ENCODE measurements around the gene PGBD1.

The PGBD1 gene

DNA sequence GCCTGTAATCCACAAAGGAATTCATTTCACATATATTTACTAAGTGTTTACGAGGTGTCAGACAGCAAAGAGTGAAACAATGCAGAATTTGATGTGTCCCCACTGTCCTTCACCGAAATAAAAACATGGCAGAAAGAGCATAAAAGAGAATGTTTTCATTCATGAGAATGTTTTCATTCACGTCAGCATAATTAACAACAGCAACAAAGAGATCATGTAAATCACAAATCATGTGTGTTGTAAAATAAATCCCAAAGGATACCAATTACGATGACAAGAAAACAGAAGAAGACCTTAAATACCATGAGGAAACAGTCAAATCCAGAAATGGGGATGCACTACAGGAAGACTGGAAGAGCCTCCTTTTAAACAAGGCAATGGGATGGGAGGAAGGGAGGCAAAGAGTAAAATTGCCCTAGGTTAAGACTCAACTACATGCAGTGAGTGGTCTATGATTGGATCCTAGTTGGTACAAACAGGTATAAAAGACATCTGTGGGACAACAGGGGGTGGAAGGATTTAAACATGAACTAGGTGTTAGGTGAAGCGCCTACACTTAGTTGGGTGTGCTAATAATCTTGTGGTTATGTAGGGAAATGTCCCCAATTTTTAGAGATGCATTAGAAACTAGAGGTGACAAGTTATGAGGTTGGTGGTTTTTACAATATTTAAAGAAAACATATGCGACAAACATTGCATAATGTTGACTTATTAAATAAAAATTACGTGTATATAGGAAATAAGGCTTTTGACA lies 53.1 kb downstream of the PGBD1 start:
- H3K4me3 ChIP-seq (replicated peaks; ENCODE audit: low read depth, low read length), result no peak overlapping the region
- DNase-seq (ENCODE audit: extremely low read depth, low read depth), result no peak
- TF ChIP-seq, protein P1, sequence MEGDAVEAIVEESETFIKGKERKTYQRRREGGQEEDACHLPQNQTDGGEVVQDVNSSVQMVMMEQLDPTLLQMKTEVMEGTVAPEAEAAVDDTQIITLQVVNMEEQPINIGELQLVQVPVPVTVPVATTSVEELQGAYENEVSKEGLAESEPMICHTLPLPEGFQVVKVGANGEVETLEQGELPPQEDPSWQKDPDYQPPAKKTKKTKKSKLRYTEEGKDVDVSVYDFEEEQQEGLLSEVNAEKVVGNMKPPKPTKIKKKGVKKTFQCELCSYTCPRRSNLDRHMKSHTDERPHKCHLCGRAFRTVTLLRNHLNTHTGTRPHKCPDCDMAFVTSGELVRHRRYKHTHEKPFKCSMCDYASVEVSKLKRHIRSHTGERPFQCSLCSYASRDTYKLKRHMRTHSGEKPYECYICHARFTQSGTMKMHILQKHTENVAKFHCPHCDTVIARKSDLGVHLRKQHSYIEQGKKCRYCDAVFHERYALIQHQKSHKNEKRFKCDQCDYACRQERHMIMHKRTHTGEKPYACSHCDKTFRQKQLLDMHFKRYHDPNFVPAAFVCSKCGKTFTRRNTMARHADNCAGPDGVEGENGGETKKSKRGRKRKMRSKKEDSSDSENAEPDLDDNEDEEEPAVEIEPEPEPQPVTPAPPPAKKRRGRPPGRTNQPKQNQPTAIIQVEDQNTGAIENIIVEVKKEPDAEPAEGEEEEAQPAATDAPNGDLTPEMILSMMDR (IDR thresholded peaks at IDR 0.05; ENCODE audit: low read depth, low read length, missing control alignments), result no peak

DNA sequence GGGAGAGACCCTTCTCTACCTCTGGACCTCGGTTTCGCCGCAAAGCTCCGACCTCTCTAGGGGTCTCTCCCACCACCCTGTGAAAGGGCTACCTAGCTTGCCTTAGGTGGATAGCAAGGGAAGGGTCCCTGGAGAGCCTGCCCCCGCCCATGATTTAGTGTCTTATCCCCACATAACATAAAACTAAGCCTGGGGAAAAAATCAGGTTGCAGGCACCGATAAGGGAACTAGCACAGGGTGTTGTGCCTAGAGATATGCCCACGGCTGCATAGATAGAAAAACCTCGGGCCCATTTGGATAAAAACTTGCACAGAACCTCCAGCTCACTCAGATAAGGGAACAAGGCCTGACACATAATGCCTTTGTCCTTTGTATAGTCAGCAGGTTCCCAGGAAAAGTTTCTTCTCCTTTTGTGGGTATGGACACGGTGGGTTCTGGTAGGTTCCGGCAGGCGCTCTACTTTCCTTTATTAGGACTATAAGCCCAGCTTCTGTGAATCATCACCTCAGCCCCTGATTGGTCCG lies 53.7 kb downstream of the PGBD1 start:
- no peak for DNase-seq (ENCODE audit: extremely low read depth, low read depth)
- H3K4me3 ChIP-seq (replicated peaks; ENCODE audit: low read depth, low read length), result peak overlapping the region; percentile 52
- TF ChIP-seq, protein P1 (IDR thresholded peaks at IDR 0.05; ENCODE audit: low read depth, low read length, missing control alignments), result no peak

DNA sequence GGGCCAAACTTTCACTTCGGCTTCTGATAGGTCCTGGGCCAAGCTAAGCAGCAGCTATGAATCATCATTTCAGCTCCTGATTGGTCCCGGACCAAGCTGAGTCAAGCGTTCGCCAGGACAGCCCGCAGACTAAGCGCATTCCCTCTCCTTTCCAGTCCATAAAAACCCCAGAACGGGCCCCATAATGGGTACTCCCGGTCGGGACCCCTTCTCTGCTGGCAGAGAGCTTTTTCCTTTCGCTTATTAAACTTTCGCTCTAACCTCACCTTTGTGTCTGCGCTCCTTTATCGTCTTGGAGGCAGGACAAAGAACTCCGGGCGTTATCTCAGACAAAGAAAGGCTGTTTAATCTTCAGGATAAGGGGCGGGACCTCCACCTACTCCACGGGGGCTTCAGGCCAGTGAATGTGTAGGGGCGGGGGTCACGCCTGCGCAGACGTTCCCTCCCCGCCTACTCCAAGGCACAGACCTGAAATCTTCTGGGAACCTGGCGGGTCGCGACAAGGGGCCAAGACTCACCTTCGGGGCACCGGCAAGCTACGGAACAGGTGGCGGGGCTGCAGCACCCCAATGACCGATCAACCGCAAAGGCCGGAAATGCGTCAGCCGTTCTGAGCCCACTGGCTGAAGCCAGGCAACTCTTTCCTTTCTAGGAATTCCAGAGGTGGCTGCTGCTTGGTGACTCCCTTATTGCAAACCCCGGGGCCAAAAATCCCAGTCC lies 54.4 kb downstream of the PGBD1 start, which contains the start of gene ZSCAN31:
Gene ZSCAN31, minus strand, starts transcription at position 585 of the 720 bp plus-strand sequence. CDS start 6,465 bp downstream, outside the sequence.
- TF ChIP-seq, protein P1 (IDR thresholded peaks at IDR 0.05; ENCODE audit: low read depth, low read length, missing control alignments), result no peak
- peak within 1 kb of the TSS; percentile 52 for H3K4me3 ChIP-seq (replicated peaks; ENCODE audit: low read depth, low read length)
- DNase-seq (ENCODE audit: extremely low read depth, low read depth), result peak; percentile 98

DNA sequence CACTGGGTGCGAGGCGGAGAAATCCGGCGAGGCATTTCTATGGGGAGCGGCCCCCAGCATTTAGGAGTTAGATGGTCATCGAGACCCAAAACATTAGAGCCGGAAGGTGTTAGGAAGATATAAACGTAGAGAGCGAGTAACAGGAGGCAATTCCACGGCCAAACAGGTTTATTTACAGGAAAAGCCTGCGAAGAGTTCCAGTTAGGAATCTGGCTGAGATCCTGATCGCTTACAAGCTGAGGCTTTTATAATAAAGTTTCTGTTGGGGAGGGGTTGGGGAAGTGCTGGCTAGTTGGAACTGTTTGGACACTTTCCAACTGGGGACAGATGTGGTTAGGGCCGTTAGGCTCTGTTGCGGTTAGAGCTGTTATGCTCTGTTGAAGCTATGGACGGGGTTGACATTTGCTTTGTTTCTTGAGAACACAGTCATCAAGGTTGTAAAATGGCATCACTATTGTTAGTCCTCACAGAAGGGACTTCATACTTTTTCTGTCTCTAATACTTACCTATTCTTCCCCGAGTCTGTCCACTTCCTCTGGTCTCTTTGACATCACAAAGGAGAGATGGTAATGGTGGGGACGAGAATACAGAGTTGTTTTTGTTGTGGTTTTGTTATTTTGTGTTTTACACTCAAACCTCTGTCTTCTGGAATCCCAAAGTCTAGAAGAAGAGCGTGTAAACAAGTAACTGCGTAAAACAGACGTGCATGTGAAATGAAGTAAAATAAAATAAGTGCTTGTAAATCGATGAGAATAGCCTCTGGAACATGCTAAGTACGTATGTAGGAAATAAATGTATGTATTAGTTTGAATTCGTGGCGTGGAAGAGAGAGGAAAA lies 55.1 kb downstream of the PGBD1 start:
- peak overlapping the region; percentile 52 for H3K4me3 ChIP-seq (replicated peaks; ENCODE audit: low read depth, low read length)
- peak; percentile 60 for DNase-seq (ENCODE audit: extremely low read depth, low read depth)
- TF ChIP-seq, protein P1 (IDR thresholded peaks at IDR 0.05; ENCODE audit: low read depth, low read length, missing control alignments), result no peak

DNA sequence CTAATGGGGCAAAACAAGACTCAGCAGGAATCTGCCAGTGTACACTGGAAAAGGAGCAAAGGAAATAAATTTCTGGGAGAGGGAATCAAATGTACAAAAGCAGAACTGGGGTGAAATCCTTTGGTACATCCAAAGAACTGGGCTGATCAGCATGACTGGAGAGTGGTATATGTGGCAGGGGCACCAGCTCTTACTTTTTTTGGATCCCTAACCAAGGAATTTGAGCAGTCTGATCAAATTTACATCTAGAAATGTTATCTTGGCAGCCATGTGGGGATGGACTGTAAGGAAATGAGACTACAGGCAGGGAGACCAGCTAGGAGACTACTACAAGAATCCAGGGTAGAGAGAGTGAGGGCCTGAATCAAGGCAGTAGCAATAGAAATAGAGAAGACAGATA lies 55.7 kb downstream of the PGBD1 start:
- TF ChIP-seq, protein P1 (IDR thresholded peaks at IDR 0.05; ENCODE audit: low read depth, low read length, missing control alignments), result no peak
- DNase-seq (ENCODE audit: extremely low read depth, low read depth), result no peak
- H3K4me3 ChIP-seq (replicated peaks; ENCODE audit: low read depth, low read length), result peak overlapping the region; percentile 52; the same call in 1 of the 2 replicates

Measured in HFF-Myc (cell line).